Mesodermal cell (in vitro differentiated cells): ENCODE results near the gene RBP4.

Experiments used
- H3K27ac ChIP-seq: 2 replicates; pipeline ENCODE4 v1.7.0; 2013; ENCODE audit warnings: mild to moderate bottlenecking, low read depth, low read length, moderate library complexity; ENCODE audit not compliant: severe bottlenecking
- H3K36me3 ChIP-seq: 2 replicates; pipeline ENCODE4 v1.7.1; 2013; ENCODE audit warnings: mild to moderate bottlenecking, low read length, moderate library complexity; ENCODE audit not compliant: control insufficient read depth, insufficient read depth
- H3K4me1 ChIP-seq: one replicate; pipeline ENCODE4 v1.7.1; 2013; ENCODE audit warnings: mild to moderate bottlenecking, low read length; ENCODE audit not compliant: insufficient read depth, control insufficient read depth, poor library complexity, severe bottlenecking
- H3K4me3 ChIP-seq: 2 replicates; pipeline ENCODE4 v1.7.0; 2013; ENCODE audit warnings: low read length, control low read depth, mild to moderate bottlenecking; ENCODE audit not compliant: insufficient read depth, poor library complexity, severe bottlenecking; ENCODE audit errors: extremely low read depth
- H3K9me3 ChIP-seq: 2 replicates; pipeline ENCODE4 v1.7.1; 2013; ENCODE audit warnings: mild to moderate bottlenecking, low read length, moderate library complexity; ENCODE audit not compliant: control insufficient read depth
- WGBS, 2 experiments: methylation state at CpG; one replicate each; pipeline ENCODE4 v1.1.5; 2013; ENCODE audit warnings: missing lambda C conversion rate in 2 of 2; ENCODE audit not compliant: insufficient coverage in 2 of 2; 5-methylcytosine and 5-hydroxymethylcytosine counted together

RBP4 gene

DNA sequence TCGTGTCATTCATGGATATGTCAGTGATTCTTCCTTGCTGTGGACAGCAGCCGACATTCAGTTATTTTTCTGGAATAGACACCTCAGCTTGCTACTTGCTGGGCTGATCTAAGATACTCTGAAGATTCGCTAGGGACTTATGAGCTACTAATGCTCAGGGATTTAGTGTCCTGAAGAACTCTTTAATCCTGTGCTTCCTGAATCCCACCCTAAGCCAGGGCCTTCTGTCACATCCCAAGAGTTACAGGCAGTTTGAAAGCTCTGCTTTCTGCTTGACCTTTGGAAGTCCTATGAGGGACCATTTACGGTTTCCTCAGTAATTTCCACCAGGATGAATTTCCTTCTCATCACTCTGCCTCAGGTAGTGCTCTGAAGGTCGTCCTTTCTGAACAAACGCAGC, 11.3 kb upstream of the RBP4 start, which contains the start of gene PDE6C:
PDE6C (plus strand) TSS at position 227 of the 400 bp plus-strand sequence. CDS start 189 bp downstream, outside the sequence.
- Histone ChIP-seq H3K9me3 (peaks cover 3% of the 10 kb centered on the region), H3K27ac (no peak within 1 kb of the TSS), H3K36me3 (no peaks in the 10 kb centered on the region), H3K4me1 (no peaks in the 10 kb centered on the region), H3K4me3 (no peak within 1 kb of the TSS)
- WGBS, 2 experiments = 88 to 89% methylated on average over 5 to 6 of the region's 6 CpGs

DNA sequence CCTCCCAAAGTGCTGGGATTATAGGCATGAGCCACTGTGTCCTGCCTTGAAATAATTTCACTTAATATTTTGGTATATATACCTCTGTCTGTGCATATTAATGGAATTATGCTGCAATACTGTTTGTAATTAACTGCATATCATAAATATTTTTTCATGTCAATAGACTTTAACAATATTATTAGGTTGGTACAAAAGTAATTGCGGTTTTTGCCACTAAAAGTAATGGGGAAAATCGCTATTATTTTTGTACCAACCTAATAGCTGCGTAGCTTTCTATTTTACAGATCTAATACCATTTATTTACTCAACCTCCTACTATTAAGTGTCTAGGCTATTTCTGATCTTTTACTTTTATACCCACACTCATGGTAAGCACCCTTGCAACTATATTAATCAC, 7.4 kb upstream of the RBP4 start:
- Histone ChIP-seq H3K9me3 (peaks cover 4% of the 10 kb centered on the region), H3K36me3 (no peaks in the 10 kb centered on the region), H3K27ac (no peak overlapping the region), H3K4me1 (no peaks in the 10 kb centered on the region), H3K4me3 (no peak overlapping the region)
- 82% methylated on average over 2 of the region's 3 CpGs; no CpG with 5 or more reads in 1 of the 2 experiments for whole genome bisulfite sequencing, 2 experiments

DNA sequence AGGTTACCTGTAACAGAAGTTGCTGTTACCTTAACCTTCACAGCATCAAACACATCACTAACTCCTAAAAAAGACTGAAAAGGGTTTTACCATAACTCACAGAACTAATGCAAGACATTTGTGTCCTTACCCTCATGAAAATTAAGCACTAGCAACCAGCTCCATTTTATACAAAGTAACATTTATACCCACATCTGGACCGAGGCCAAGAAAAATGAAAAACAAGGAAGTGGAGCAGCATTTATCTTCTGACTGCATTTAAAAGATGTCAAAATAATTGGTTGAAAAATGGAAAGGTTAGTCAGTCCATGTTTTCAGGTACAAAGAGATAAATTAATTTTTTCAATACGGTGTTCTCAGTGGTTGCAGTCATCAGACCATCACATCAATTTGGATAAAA, 3.1 kb upstream of the RBP4 start:
- WGBS, 2 experiments = no CpG with 5 or more reads among the region's 2 CpGs
- H3K4me3 ChIP-seq = no peak overlapping the region
- no peaks in the 10 kb centered on the region for H3K4me1 ChIP-seq
- no peaks in the 10 kb centered on the region for H3K36me3 ChIP-seq
- peaks cover 4% of the 10 kb centered on the region for H3K9me3 ChIP-seq
- H3K27ac ChIP-seq = no peak overlapping the region

DNA sequence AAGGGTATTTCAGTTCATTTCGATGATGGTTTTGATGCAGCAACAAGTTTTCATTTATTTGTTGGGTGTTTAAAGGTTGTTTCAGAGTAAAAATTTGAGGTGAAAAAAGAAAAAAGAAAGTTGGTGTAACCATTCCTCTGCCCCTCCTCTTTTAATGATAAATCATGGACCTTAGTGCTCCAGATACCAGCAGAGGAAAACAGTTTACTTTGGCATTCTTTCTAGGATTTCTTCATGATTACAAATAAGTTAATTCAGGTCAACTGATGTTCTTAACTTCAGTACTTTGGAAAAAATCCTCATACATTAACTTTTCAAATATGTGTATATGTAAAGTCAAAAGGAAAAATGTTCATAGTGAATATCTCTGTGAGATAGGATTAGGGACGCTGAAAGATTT, 2.0 kb upstream of the RBP4 start:
- Histone ChIP-seq H3K4me1 (no peaks in the 10 kb centered on the region), H3K27ac (no peak overlapping the region), H3K4me3 (no peak overlapping the region), H3K36me3 (no peaks in the 10 kb centered on the region), H3K9me3 (peaks cover 4% of the 10 kb centered on the region)
- WGBS, 2 experiments = 89 to 100% methylated on average over 1 of the region's 2 CpGs

DNA sequence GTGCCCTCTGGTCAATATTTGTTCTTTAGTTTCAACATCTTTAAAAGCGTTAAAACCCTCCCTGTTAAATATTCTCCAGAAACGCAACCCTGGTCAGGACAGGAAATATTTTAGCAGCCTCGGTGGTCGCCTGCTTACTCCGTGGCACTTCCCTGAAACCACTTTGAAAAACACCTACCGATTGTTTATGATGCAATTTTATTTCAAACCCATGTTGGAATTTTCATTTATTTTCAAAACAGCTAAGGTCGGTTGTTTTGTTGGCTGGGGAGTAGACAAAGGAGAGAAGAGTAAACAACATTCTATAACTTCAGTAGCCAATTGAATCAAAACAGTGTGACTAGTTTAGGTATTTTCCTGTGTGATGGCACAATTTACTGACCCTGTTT, 733 bp upstream of the RBP4 start:
- Histone ChIP-seq H3K27ac (no peak overlapping the region), H3K9me3 (no peaks in the 10 kb centered on the region), H3K36me3 (no peaks in the 10 kb centered on the region), H3K4me1 (no peaks in the 10 kb centered on the region), H3K4me3 (peak overlapping the region; percentile 40)
- 21 to 23% methylated on average over 4 to 5 of the region's 7 CpGs for WGBS, 2 experiments

DNA sequence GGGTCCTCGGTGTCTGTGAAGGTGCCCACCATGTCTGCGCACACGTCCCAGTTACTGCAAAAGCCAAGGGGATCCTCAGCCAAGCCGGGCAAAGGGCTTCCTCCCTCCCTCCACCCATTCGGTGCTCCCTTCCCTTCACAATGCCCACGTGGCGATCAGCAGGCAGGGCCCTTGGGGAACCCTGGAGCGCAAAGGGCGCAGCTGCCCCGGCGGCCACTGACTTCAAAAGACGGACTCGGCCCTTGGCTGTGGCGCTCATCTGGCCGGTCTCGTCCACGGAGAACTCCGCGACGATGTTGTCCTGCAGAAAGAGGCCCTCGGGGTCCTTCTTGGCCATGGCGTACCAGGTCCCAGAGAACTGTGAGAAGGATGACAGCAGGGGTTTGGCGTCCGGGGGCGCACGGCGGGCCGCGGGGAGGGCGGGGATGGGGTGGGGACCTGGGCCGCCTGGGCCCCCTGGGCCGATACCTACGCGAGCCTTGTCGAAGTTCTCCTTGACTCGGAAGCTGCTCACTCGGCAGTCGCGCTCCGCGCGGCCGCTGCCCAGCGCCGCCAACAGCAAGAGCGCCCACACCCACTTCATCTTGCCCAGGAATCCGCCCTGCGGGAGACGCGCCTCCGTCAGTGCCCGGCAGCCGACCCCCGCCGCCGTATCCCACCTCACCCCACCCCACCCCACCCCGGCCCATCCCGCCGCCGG, 439 bp downstream of the RBP4 start:
- Histone ChIP-seq H3K27ac (no peak overlapping the region), H3K9me3 (no peaks in the 10 kb centered on the region), H3K4me1 (no peaks in the 10 kb centered on the region), H3K36me3 (no peaks in the 10 kb centered on the region), H3K4me3 (peak overlapping the region; percentile 40)
- 31% methylated on average over 29 to 48 of the region's 60 CpGs for WGBS, 2 experiments

DNA sequence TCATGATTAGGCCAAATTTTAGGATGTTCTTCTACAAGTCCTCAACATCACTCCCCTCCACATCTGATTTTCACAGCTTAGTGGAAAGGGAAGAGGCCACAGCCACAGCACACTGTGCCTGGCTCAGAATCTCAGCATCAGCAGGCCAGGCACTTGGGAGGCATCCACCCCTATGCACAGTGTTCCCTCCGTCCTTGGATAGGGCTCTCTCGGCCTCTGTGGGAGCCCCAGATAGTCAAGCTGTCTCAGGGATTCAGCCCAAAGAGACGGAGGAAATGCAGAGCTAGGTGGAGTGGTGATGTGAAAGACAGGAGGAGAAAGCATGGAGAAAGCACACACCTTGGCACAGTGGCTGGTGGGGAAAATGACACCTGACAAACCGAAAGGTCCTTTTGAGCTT, 1.3 kb downstream of the RBP4 start:
- Histone ChIP-seq H3K4me1 (no peaks in the 10 kb centered on the region), H3K36me3 (no peaks in the 10 kb centered on the region), H3K9me3 (no peaks in the 10 kb centered on the region), H3K27ac (no peak overlapping the region), H3K4me3 (no peak overlapping the region)
- WGBS, 2 experiments = 93 to 98% methylated on average over 3 of the region's 4 CpGs

DNA sequence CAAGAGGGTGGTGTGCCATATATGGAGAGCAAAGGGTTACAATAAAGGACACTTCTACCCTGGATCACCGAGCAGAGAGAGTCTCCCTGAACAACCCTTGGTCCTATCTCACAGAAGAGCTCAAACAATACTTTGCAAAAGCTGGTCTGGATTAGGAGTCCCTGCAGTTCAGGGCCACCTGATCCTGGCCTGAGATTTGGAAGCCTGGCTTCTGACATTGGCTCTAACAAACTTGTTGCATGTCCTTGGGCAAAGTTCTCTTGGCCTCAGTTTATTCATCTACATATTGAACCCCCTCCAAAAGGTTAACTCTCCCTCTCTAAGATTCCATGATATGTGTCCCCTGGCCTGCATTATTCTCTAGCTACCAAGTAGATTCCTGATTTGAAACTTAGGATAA, 1.7 kb downstream of the RBP4 start:
- no peak overlapping the region for H3K4me3 ChIP-seq
- no peaks in the 10 kb centered on the region for H3K9me3 ChIP-seq

DNA sequence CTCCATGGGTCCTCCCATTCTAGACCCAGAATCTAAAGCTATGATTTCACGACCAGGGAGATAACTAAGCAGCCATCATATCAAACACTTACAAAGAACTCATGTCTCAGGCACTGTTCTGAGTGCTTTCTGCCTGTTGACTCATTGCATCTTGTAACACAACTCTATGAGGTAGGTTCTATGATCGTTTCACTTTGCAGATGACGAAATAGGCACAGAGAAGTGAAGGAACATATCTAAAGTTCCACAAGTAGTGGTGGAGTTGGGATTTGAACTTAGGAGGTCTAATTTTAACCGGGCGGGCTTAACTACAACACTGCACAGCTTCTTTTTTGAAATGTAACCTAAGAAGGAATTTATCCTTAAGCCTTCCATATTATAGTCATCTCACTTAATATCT, 2.9 kb downstream of the RBP4 start:
- H3K36me3 ChIP-seq = no peaks in the 10 kb centered on the region
- no peak overlapping the region for H3K27ac ChIP-seq
- no peaks in the 10 kb centered on the region for H3K9me3 ChIP-seq
- no peaks in the 10 kb centered on the region for H3K4me1 ChIP-seq
- H3K4me3 ChIP-seq = no peak overlapping the region
- WGBS, 2 experiments = 94 to 95% methylated on average over 2 to 3 of the region's 5 CpGs

More for the DNA sequence above, 1.7 kb downstream of the RBP4 start:
- 86% methylated on average over 1 of the region's 1 CpG; no CpG with 5 or more reads in 1 of the 2 experiments for WGBS, 2 experiments
- no peaks in the 10 kb centered on the region for H3K36me3 ChIP-seq
- no peak overlapping the region for H3K27ac ChIP-seq
- H3K4me1 ChIP-seq = no peaks in the 10 kb centered on the region

DNA sequence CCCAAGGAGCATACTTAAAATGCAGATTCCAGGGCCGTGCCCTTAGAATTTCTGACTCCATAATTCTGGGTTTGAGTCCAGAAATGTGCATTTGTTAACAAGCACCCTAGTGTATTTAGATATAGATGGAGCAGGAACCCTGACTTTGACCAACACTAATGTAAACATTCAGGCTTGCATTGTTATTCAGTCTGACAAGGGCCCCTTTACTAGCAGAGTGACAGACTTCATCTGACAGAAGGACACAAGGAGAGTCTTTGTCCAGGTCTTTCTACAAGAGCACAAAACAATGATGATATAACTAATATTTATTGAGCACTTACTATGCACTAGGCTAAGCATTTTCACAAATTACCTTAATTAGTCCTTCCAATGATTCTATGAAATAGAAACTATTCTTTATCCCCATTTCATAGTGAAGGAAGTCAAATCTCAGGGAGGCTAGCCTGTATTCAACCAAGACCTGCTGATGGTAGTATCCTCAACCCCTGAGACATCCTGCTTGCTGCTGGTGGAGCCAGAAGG, 3.9 kb downstream of the RBP4 start:
- Histone ChIP-seq H3K4me3 (no peak overlapping the region), H3K4me1 (no peaks in the 10 kb centered on the region), H3K9me3 (no peaks in the 10 kb centered on the region), H3K27ac (no peak overlapping the region), H3K36me3 (no peaks in the 10 kb centered on the region)
- WGBS, 2 experiments = 100% methylated on average over 1 of the region's 1 CpG; no CpG with 5 or more reads in 1 of the 2 experiments

DNA sequence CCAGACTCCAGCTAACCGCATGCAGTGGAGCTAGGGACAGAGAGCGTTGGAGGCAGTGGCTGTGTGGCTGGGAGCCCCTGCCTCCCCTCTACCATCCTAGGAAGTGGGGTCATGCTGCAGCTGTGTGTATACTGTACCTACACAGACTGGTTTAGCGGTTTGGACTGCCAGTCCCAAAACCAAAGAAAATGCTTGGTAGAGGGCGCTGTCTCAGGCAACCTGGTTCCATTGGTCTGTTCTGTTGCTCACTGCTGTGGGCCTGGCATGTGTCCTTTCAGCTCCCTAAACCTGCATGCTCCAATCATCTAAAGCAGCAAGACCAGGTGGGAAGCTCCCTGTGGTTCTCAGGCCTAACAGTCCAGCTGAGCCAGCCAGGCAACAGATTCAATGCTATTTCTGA, 4.5 kb downstream of the RBP4 start:
- 75 to 89% methylated on average over 4 of the region's 4 CpGs for WGBS, 2 experiments
- Histone ChIP-seq H3K27ac (no peak overlapping the region), H3K4me1 (no peaks in the 10 kb centered on the region), H3K9me3 (no peaks in the 10 kb centered on the region), H3K4me3 (no peak overlapping the region), H3K36me3 (no peaks in the 10 kb centered on the region)
